ENCODE data around the gene NRAS.

DNA sequence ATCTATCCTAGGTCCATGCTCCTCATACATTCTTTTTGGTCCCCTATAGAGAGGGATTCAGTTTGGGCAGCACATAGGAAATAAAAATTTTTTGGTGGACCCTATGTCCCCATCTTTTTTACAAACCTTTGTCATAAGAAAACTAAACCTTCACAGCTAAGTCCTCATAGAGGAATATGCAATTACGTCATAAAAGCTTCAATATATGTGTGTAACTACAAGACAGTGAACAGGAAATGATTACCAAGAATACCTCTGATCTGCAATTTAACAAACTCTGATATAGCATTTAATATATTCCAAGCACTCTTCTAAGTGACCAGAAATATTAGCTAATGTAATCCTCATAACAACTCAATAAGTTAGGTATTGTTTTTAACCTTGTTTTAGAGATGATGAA lies 40.5 kb downstream of the NRAS start:
- TF ChIP-seq CTCF (IDR thresholded peaks at IDR 0.05) (no peak), POLR2A (IDR thresholded peaks at IDR 0.05) (no peak)

Data from ovary (tissue), 3 donors.